ENCODE measurements around the gene TBC1D4.

The TBC1D4 gene

GRCh38 chr13:75385708-75386083 is 96.3 kb downstream of the TBC1D4 start:
- H3K4me3 ChIP-seq (ENCODE audit: low read depth, low read length) = no peak overlapping the region
- TF ChIP-seq, protein P1, sequence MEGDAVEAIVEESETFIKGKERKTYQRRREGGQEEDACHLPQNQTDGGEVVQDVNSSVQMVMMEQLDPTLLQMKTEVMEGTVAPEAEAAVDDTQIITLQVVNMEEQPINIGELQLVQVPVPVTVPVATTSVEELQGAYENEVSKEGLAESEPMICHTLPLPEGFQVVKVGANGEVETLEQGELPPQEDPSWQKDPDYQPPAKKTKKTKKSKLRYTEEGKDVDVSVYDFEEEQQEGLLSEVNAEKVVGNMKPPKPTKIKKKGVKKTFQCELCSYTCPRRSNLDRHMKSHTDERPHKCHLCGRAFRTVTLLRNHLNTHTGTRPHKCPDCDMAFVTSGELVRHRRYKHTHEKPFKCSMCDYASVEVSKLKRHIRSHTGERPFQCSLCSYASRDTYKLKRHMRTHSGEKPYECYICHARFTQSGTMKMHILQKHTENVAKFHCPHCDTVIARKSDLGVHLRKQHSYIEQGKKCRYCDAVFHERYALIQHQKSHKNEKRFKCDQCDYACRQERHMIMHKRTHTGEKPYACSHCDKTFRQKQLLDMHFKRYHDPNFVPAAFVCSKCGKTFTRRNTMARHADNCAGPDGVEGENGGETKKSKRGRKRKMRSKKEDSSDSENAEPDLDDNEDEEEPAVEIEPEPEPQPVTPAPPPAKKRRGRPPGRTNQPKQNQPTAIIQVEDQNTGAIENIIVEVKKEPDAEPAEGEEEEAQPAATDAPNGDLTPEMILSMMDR (IDR thresholded peaks at IDR 0.05; ENCODE audit: insufficient read depth, low read length, missing control alignments) = no peak
- ChIA-PET CTCF (interaction anchor here (2.3 kb wide), 1 partner anchor 13 kb away, joined by 10 read pairs; no protein-coding TSS in a partner anchor), POLR2A (no interaction called here)
- no peak for DNase-seq (ENCODE audit: low read depth, low spot score)

- CTCF ChIA-PET = interaction anchor here (0.6 to 2.3 kb wide), 2 partner anchors 13 to 138 kb away, joined by 3 to 10 read pairs; no protein-coding TSS in a partner anchor
- no peak overlapping the region for H3K4me3 ChIP-seq (ENCODE audit: low read depth, low read length)
- no peak for DNase-seq (ENCODE audit: low read depth, low spot score)
- POLR2A ChIA-PET = no interaction called here
- TF ChIP-seq, protein P1 (IDR thresholded peaks at IDR 0.05; ENCODE audit: insufficient read depth, low read length, missing control alignments) = no peak
Observed at GRCh38 chr13:75384879-75385707, 96.9 kb downstream of the TBC1D4 start.

DNA sequence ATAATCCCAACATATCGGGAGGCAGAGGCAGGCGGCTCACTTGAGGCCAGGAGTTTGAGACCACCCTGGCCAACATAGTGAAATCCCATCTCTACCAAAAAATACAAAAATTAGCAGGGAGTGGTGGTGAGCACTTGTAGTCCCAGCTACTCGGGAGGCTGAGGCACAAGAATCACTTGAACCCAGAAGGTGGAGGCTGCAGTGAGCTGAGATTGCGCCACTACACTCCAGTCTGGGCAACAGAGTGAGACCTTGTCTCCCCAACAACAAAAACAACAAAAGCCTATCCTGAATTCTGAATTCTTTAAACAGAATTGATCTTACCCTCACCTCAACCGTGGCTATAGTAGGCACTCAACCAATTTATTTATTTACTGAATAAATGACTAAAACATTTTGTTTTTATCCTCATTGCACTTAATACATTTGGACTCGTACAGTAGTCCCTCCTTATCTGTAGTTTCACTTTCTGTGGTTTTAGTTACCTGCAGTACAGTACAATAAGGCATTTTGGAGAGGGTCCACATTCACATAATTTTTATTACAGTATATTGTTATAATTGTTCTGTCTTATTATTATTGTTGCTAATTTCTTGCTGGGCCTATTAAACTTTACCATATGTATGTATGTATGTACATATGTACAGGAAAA is 98.8 kb downstream of the TBC1D4 start:
- TF ChIP-seq, protein P1 (IDR thresholded peaks at IDR 0.05; ENCODE audit: insufficient read depth, low read length, missing control alignments) = no peak
- POLR2A ChIA-PET = no interaction called here
- no peak for DNase-seq (ENCODE audit: low read depth, low spot score)
- CTCF ChIA-PET = interaction anchor here (1.4 to 1.8 kb wide), 2 partner anchors 11 to 12 kb away, joined by 5 to 25 read pairs; no protein-coding TSS in a partner anchor
- no peak overlapping the region for H3K4me3 ChIP-seq (ENCODE audit: low read depth, low read length)

GRCh38 chr13:75378301-75378700 is 103.7 kb downstream of the TBC1D4 start:
- H3K4me3 ChIP-seq (ENCODE audit: low read depth, low read length) = no peak overlapping the region
- no peak for DNase-seq (ENCODE audit: low read depth, low spot score)
- TF ChIP-seq, protein P1 (IDR thresholded peaks at IDR 0.05; ENCODE audit: insufficient read depth, low read length, missing control alignments) = no peak
- ChIA-PET CTCF (interaction anchor here (1.3 to 1.4 kb wide), 2 partner anchors 13 to 104 kb away, joined by 3 read pairs; partner anchors contain the start of gene TBC1D4), POLR2A (no interaction called here)

DNA sequence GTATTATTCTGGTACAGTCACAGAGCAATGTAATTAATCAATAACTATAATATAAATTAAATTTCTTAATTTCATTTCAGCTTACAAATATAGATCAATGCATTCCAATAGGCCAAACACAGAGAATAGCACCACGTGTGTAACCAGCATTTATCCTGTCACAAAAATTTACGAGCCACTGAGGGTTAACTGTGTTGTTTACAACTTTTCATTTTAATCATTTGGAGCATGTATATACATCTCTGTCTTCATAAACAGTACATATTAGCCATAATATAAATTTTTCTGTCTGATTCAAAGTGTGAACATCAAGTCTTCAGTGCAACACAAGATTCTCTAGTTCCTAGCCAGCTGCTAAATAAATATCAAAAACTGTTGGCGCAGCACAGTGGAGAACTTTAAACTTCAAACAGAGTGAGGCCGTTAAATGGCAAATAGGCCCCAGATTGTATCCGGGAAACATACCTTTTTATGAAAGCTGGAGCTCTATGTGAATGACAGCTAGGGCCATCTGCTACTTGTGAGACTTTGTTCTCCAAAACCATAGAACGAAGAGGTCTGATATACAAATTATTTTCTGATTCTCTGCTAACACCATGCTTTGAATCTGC is 105.1 kb downstream of the TBC1D4 start:
- CTCF ChIA-PET = interaction anchor here (0.6 to 1.5 kb wide), 4 partner anchors 9 to 166 kb away, joined by 3 read pairs; no protein-coding TSS in a partner anchor
- POLR2A ChIA-PET = no interaction called here
- DNase-seq (ENCODE audit: low read depth, low spot score) = no peak
- no peak overlapping the region for H3K4me3 ChIP-seq (ENCODE audit: low read depth, low read length)
- TF ChIP-seq, protein P1 (IDR thresholded peaks at IDR 0.05; ENCODE audit: insufficient read depth, low read length, missing control alignments) = no peak
